HG03460 (cell line): ENCODE data around the gene STUB1.

Experiments
- ATAC-seq: cut with Tn5 transposase; IDR thresholded peaks from one replicate; pipeline ENCODE4 v1.9.1; 2021; ENCODE audit not compliant: unreplicated experiment

Gene STUB1

GRCh38 chr16:662597-662996 is 17.6 kb upstream of the STUB1 start:
- ATAC-seq = no peak

- ATAC-seq = no peak
These were observed 13.6 kb upstream of the STUB1 start for GRCh38 chr16:666572-666971.

- ATAC-seq = no peak
These were observed 13.0 kb upstream of the STUB1 start for GRCh38 chr16:667113-667779.

- ATAC-seq = peak; percentile 83
These were observed 12.3 kb upstream of the STUB1 start, which contains the start of gene RHOT2 for GRCh38 chr16:667780-668518. TSS of gene RHOT2 (plus strand) at chr16:668132. CDS start at chr16:668200, 68 bp downstream.

- ATAC-seq = no peak
These were observed 11.6 kb upstream of the STUB1 start for GRCh38 chr16:668519-669171.

GRCh38 chr16:669666-670065 is 10.5 kb upstream of the STUB1 start:
- ATAC-seq = no peak

GRCh38 chr16:670485-671352 is 9.5 kb upstream of the STUB1 start:
- no peak for ATAC-seq

GRCh38 chr16:671353-672131 is 8.7 kb upstream of the STUB1 start:
- no peak for ATAC-seq

GRCh38 chr16:672371-672770 is 7.8 kb upstream of the STUB1 start:
- no peak for ATAC-seq

GRCh38 chr16:672851-673250 is 7.4 kb upstream of the STUB1 start:
- ATAC-seq = no peak

- ATAC-seq = no peak
These were observed 6.7 kb upstream of the STUB1 start for GRCh38 chr16:673399-673991.

GRCh38 chr16:674214-674881 is 5.9 kb upstream of the STUB1 start:
- no peak for ATAC-seq

- no peak for ATAC-seq
These were observed 5.0 kb upstream of the STUB1 start, which contains the start of gene RHBDL1 for GRCh38 chr16:674968-675883. TSS of gene RHBDL1 (plus strand) at chr16:675671. CDS start at chr16:675791, 120 bp downstream.

GRCh38 chr16:675884-676564 is 4.2 kb upstream of the STUB1 start:
- no peak for ATAC-seq

- ATAC-seq = no peak
These were observed 3.7 kb upstream of the STUB1 start for GRCh38 chr16:676565-676902.

GRCh38 chr16:676913-677312 is 3.3 kb upstream of the STUB1 start:
- no peak for ATAC-seq

- ATAC-seq = no peak
These were observed 2.7 kb upstream of the STUB1 start for GRCh38 chr16:677316-678190.
